Measurements from ENCODE around the gene STUM. TPM values are rescaled to one million over a fixed set of nuclear protein-coding genes. Genes with fewer than 3 reads are reported as not detected.

STUM gene
- polyA plus RNA-seq, 1 experiment, result not detected

- H3K27me3 ChIP-seq (ENCODE audit: control insufficient read depth, insufficient read depth, low read length), result peaks cover 12% of the 10 kb centered on the region
- H3K4me3 ChIP-seq (ENCODE audit: low read depth, low read length), result no peak overlapping the region
- POLR2A ChIA-PET, result no interaction called here
- TF ChIP-seq, protein P1, sequence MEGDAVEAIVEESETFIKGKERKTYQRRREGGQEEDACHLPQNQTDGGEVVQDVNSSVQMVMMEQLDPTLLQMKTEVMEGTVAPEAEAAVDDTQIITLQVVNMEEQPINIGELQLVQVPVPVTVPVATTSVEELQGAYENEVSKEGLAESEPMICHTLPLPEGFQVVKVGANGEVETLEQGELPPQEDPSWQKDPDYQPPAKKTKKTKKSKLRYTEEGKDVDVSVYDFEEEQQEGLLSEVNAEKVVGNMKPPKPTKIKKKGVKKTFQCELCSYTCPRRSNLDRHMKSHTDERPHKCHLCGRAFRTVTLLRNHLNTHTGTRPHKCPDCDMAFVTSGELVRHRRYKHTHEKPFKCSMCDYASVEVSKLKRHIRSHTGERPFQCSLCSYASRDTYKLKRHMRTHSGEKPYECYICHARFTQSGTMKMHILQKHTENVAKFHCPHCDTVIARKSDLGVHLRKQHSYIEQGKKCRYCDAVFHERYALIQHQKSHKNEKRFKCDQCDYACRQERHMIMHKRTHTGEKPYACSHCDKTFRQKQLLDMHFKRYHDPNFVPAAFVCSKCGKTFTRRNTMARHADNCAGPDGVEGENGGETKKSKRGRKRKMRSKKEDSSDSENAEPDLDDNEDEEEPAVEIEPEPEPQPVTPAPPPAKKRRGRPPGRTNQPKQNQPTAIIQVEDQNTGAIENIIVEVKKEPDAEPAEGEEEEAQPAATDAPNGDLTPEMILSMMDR (IDR thresholded peaks at IDR 0.05; ENCODE audit: insufficient read depth, low read depth, low read length), result no peak
- CTCF ChIA-PET, result interaction anchor here (0.6 to 1.1 kb wide), 2 partner anchors 10 to 221 kb away, joined by 3 to 4 read pairs; no protein-coding TSS in a partner anchor
- DNase-seq (ENCODE audit: low read depth), result no peak
- no peaks in the 10 kb centered on the region for H3K36me3 ChIP-seq (ENCODE audit: control insufficient read depth, insufficient read depth, low read length)
These were observed 9.6 kb downstream of the STUM start for GRCh38 chr1:226558036-226558650.

- Histone ChIP-seq H3K36me3 (ENCODE audit: control insufficient read depth, insufficient read depth, low read length) (no peaks in the 10 kb centered on the region), H3K27me3 (ENCODE audit: control insufficient read depth, insufficient read depth, low read length) (peaks cover 3% of the 10 kb centered on the region), H3K4me3 (ENCODE audit: low read depth, low read length) (no peak overlapping the region)
- DNase-seq (ENCODE audit: low read depth), result no peak
- POLR2A ChIA-PET, result no interaction called here
- TF ChIP-seq, protein P1 (IDR thresholded peaks at IDR 0.05; ENCODE audit: insufficient read depth, low read depth, low read length), result no peak
- CTCF ChIA-PET, result interaction anchor here (2.2 kb wide), 1 partner anchor 10 kb away, joined by 8 read pairs; no protein-coding TSS in a partner anchor
These were observed 11.7 kb downstream of the STUM start for GRCh38 chr1:226560243-226560642.

- Histone ChIP-seq H3K4me3 (ENCODE audit: low read depth, low read length) (no peak overlapping the region), H3K36me3 (ENCODE audit: control insufficient read depth, insufficient read depth, low read length) (no peaks in the 10 kb centered on the region), H3K27me3 (ENCODE audit: control insufficient read depth, insufficient read depth, low read length) (no peaks in the 10 kb centered on the region; the same call in none of the 2 replicates)
- DNase-seq (ENCODE audit: low read depth), result no peak
- ChIA-PET POLR2A (no interaction called here), CTCF (no interaction called here)
- TF ChIP-seq, protein P1 (IDR thresholded peaks at IDR 0.05; ENCODE audit: insufficient read depth, low read depth, low read length), result no peak
These were observed 14.4 kb downstream of the STUM start for GRCh38 chr1:226562989-226563388.

GRCh38 chr1:226563666-226564065 lies 15.1 kb downstream of the STUM start:
- DNase-seq (ENCODE audit: low read depth), result no peak
- H3K36me3 ChIP-seq (ENCODE audit: control insufficient read depth, insufficient read depth, low read length), result no peaks in the 10 kb centered on the region
- H3K4me3 ChIP-seq (ENCODE audit: low read depth, low read length), result no peak overlapping the region
- ChIA-PET CTCF (no interaction called here), POLR2A (no interaction called here)
- TF ChIP-seq, protein P1 (IDR thresholded peaks at IDR 0.05; ENCODE audit: insufficient read depth, low read depth, low read length), result no peak
- H3K27me3 ChIP-seq (ENCODE audit: control insufficient read depth, insufficient read depth, low read length), result peaks cover 2% of the 10 kb centered on the region

DNA sequence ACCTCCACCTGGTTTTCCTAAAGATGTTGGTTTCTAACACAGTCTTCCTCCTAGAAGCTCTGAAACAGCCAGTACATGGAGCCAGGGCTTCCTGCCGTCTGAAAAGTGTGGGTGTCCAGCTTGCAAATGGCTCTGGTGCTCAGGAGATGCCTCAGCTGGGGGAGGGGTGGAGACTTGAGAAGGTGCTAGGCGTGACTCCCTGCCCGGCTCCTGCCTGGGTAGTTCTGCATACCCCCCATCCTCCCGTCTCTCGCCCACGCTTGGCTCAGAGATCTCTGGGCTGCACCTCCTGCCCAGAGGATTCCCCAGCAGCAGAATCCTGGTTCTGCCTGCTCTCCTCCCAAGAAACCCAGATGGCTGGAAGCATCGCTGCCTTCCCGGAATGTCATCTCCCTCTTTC lies 16.9 kb downstream of the STUM start:
- Histone ChIP-seq H3K27me3 (ENCODE audit: control insufficient read depth, insufficient read depth, low read length) (peaks cover 4% of the 10 kb centered on the region), H3K36me3 (ENCODE audit: control insufficient read depth, insufficient read depth, low read length) (no peaks in the 10 kb centered on the region), H3K4me3 (ENCODE audit: low read depth, low read length) (no peak overlapping the region)
- TF ChIP-seq, protein P1 (IDR thresholded peaks at IDR 0.05; ENCODE audit: insufficient read depth, low read depth, low read length), result no peak
- DNase-seq (ENCODE audit: low read depth), result no peak
- ChIA-PET POLR2A (no interaction called here), CTCF (no interaction called here)

Data from BJ (cell line).